ENCODE data around the gene ERAL1. TPM values are rescaled to one million over a fixed set of nuclear protein-coding genes. Genes with fewer than 3 reads are reported as not detected.
A peak's percentile ranks its signal among the peaks of the same experiment; 100 is the strongest.
"Not testable (repeated sequence)": the region's sequence is repeated elsewhere in the genome, so short reads cannot be mapped to it uniquely, and the experiment has no call there.

Gene ERAL1
- total RNA-seq, 1 experiment from 2014 or later: 47.1 TPM

DNA sequence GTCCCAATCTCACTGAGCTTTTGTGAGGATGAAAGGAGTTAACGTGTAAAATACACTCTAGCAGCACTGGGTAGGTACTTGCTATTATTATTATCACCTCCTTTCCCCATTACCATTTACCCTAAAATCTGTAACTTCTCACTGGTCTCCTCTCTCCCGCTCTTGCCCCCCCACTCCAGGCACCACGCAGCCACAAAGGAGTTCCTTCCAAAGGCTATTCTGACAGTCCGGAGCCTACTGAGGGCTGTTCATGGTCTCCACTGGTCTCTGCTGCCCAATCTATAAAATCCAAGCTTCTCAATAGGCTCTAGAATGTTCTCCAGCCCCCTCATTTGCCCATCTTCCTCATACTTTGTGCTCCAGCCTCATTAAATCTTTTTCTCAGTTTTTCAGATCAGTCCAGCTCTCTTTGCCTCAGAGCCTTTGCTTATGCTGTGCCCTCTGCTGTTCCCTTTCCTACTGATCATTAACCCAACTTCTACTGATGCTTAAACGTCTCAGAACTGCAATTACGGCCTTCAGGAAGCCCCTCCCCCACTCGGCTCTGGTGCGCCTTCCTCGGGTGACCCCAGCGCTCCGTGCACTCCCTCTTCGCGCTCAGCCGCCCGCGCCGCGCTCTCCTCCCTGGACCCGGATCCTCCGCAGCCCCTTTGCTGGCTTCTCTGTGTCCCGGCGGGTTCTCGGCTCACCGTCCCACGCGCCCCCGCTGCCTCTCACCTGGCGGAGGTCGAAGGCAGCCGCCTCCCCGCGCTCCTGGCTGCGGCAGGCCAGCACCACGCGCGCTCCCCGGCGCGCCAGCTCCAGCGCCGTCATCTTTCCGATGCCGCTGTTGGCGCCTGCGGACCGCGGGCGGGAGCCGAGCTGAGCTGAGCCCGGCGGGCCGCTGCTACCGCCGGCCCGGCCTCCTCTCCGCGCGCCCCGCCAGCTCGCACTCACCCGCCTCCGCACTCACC is 47.3 kb downstream of the ERAL1 start:
- Histone ChIP-seq H3K4me1 (replicated peaks; ENCODE audit: insufficient read depth) (peaks cover 18% of the 10 kb centered on the region), H3K9me2 (ENCODE audit: insufficient read depth) (no peaks in the 10 kb centered on the region), H2AFZ (peak overlapping the region; percentile 89), H3K27ac (no peak overlapping the region), H3K36me3 (ENCODE audit: low read depth) (no peaks in the 10 kb centered on the region), H3F3A (ENCODE audit: insufficient read depth, low read depth) (peaks cover 49% of the 10 kb centered on the region), H4K20me1 (ENCODE audit: insufficient read depth) (no peaks in the 10 kb centered on the region; the same call in 1 of the 2 replicates), H3K4me3 (peak overlapping the region; percentile 73), H3K9me3 (ENCODE audit: insufficient read depth, low read depth) (no peaks in the 10 kb centered on the region), H3K27me3 (ENCODE audit: insufficient read depth, low read depth) (no peaks in the 10 kb centered on the region), H3K4me2 (peak overlapping the region; percentile 83), H3K79me2 (ENCODE audit: low read depth) (peaks cover 16% of the 10 kb centered on the region)
- no peak for DNase-seq
- TF ChIP-seq, protein P1, sequence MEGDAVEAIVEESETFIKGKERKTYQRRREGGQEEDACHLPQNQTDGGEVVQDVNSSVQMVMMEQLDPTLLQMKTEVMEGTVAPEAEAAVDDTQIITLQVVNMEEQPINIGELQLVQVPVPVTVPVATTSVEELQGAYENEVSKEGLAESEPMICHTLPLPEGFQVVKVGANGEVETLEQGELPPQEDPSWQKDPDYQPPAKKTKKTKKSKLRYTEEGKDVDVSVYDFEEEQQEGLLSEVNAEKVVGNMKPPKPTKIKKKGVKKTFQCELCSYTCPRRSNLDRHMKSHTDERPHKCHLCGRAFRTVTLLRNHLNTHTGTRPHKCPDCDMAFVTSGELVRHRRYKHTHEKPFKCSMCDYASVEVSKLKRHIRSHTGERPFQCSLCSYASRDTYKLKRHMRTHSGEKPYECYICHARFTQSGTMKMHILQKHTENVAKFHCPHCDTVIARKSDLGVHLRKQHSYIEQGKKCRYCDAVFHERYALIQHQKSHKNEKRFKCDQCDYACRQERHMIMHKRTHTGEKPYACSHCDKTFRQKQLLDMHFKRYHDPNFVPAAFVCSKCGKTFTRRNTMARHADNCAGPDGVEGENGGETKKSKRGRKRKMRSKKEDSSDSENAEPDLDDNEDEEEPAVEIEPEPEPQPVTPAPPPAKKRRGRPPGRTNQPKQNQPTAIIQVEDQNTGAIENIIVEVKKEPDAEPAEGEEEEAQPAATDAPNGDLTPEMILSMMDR (conservative IDR thresholded peaks at IDR 0.05): no peak
- no peak for TF ChIP-seq EZH2 (IDR thresholded peaks at IDR 0.05; ENCODE audit: low read depth)
- intact Hi-C loops (cut with micrococcal nuclease; ENCODE audit: unreplicated experiment): loop anchor here (5.0 kb wide), 3 partner anchors 140 to 255 kb away; partner anchors contain the start of genes BLTP2, RAB34 and RPL23A
- CTCF ChIA-PET: interaction anchor here (0.6 kb wide), 2 partner anchors 77 to 103 kb away, joined by 3 to 9 read pairs; no protein-coding TSS in a partner anchor
- no TSS peak for BruUV-seq (replicated peaks)
- POLR2A ChIA-PET (ENCODE audit: unreplicated experiment): no interaction called here

DNA sequence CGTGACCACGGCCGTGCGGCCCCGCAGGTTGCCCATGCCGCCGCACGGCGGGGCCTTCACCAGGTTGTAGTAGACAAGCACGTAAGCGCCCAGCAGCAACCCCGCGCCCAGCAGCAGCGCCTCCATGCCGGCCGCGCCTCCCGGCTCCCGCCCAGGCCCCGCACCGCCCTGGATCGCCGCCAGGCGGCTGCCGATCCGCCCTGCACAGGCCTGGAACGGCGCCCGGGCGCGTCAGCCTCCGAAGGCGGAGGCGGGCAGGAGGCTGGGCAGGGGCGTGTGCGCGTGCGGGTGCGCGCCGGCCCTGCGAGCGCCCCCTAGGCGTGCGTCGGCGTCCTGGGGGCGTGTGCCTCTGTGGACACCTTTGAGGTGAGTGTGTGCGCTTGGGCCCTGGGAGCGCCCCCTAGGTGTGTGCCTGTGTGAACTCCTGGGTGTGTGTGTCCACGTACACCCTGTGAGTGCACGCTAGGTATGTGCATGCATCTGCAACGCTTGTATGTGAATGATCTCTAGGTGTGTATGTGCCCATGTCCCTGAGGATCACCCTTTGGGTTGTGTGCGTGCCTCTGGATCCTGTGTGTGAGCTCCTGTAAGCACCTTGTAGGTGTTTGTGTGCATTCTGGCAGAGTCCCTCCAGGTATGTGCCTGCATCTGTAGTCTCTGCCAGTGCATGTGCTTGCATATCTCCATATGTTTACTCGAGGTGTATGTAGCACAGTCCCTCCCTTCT is 48.2 kb downstream of the ERAL1 start, which contains the start of gene DHRS13:
DHRS13 (minus strand) TSS at position 261 of the 727 bp plus-strand sequence; CDS start at position 126, 135 bp downstream.
- Histone ChIP-seq H3K9me2 (ENCODE audit: insufficient read depth) (no peaks in the 10 kb centered on the region), H3K4me2 (peak within 1 kb of the TSS; percentile 83), H3K4me3 (peak within 1 kb of the TSS; percentile 73), H3K36me3 (ENCODE audit: low read depth) (no peaks in the 10 kb centered on the region), H3K4me1 (replicated peaks; ENCODE audit: insufficient read depth) (peaks cover 15% of the 10 kb centered on the region), H4K20me1 (ENCODE audit: insufficient read depth) (no peaks in the 10 kb centered on the region; the same call in 1 of the 2 replicates), H3K27me3 (ENCODE audit: insufficient read depth, low read depth) (no peaks in the 10 kb centered on the region), H3F3A (ENCODE audit: insufficient read depth, low read depth) (peaks cover 58% of the 10 kb centered on the region), H3K27ac (no peak within 1 kb of the TSS), H3K9me3 (ENCODE audit: insufficient read depth, low read depth) (no peaks in the 10 kb centered on the region), H3K79me2 (ENCODE audit: low read depth) (peaks cover 16% of the 10 kb centered on the region), H2AFZ (peak within 1 kb of the TSS; percentile 89)
- intact Hi-C loops (cut with micrococcal nuclease; ENCODE audit: unreplicated experiment): loop anchor here (5.0 kb wide), 3 partner anchors 141 to 256 kb away; partner anchors contain the start of genes BLTP2, RAB34 and RPL23A
- ChIA-PET POLR2A (ENCODE audit: unreplicated experiment) (no interaction called here), CTCF (interaction anchor here (0.5 to 0.8 kb wide), 3 partner anchors 78 to 248 kb away, joined by 3 to 4 read pairs (median 3); no protein-coding TSS in a partner anchor)
- TF ChIP-seq, protein P1 (conservative IDR thresholded peaks at IDR 0.05): peak; percentile 88
- TF ChIP-seq EZH2 (IDR thresholded peaks at IDR 0.05; ENCODE audit: low read depth): no peak
- BruUV-seq (replicated peaks): no TSS peak
- peak; percentile 85 to 94 for DNase-seq

DNA sequence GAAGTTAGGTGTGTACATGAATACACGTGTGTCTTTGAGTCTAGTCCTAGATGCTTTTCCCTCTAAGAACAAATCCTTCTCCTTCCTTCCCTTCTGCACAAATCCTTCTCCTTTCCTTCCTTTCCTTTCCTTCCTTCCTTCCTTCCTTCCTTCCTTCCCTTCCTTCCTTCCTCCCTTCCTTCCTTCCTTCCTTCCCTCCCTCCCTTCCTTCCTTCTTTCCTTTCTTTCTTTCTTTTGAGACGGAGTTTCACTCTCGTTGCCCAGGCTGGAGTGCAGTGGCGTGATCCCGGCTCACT is 48.7 kb downstream of the ERAL1 start:
- H3K36me3 ChIP-seq (ENCODE audit: low read depth); H3K27ac ChIP-seq; DNase-seq; H3K4me3 ChIP-seq; H2AFZ ChIP-seq; POLR2A ChIA-PET (ENCODE audit: unreplicated experiment); H3K9me2 ChIP-seq (ENCODE audit: insufficient read depth); BruUV-seq (replicated peaks); H3K9me3 ChIP-seq (ENCODE audit: insufficient read depth, low read depth); H4K20me1 ChIP-seq (ENCODE audit: insufficient read depth); H3K27me3 ChIP-seq (ENCODE audit: insufficient read depth, low read depth): not testable (repeated sequence)
- Histone ChIP-seq H3K79me2 (ENCODE audit: low read depth) (peaks cover 16% of the 10 kb centered on the region), H3K4me2 (peak overlapping the region; percentile 83), H3K4me1 (replicated peaks; ENCODE audit: insufficient read depth) (peaks cover 10% of the 10 kb centered on the region), H3F3A (ENCODE audit: insufficient read depth, low read depth) (peaks cover 63% of the 10 kb centered on the region)
- CTCF ChIA-PET: interaction anchor here (0.5 to 0.8 kb wide), 2 partner anchors 140 to 249 kb away, joined by 3 to 4 read pairs; no protein-coding TSS in a partner anchor
- intact Hi-C loops (cut with micrococcal nuclease; ENCODE audit: unreplicated experiment): loop anchor here (5.0 kb wide), 3 partner anchors 141 to 256 kb away; partner anchors contain the start of genes BLTP2, RAB34 and RPL23A
